HepG2 (cell line): ENCODE results near the gene VEGFA. TPM values are rescaled to one million over a fixed set of nuclear protein-coding genes. Genes with fewer than 3 reads are reported as not detected.

Source experiments
- AKNA ChIP-seq: sonication (generic); formaldehyde crosslinking; IDR thresholded peaks from 2 replicates; pipeline ENCODE4 v1.4.0; 2020; ENCODE audit warnings: missing genetic modification reagents, borderline replicate concordance
- ARID2 ChIP-seq: sonication (generic); formaldehyde crosslinking; IDR thresholded peaks from 2 replicates; pipeline ENCODE4 v1.8.1; 2022; ENCODE audit warnings: mild to moderate bottlenecking, missing genetic modification reagents, borderline replicate concordance
- ATRX ChIP-seq: sonication (generic); formaldehyde crosslinking; IDR thresholded peaks from 2 replicates; pipeline ENCODE4 v1.4.0; 2020; ENCODE audit warnings: missing genetic modification reagents, borderline replicate concordance
- BCL3 ChIP-seq: sonication (generic); formaldehyde crosslinking; IDR thresholded peaks from 2 replicates; pipeline ENCODE4 v1.5.1; 2020; ENCODE audit warnings: mild to moderate bottlenecking, missing genetic modification reagents, moderate library complexity
- DMTF1 ChIP-seq: sonication (generic); formaldehyde crosslinking; IDR thresholded peaks from 2 replicates; pipeline ENCODE4 v1.4.0; 2020; ENCODE audit warnings: mild to moderate bottlenecking, missing genetic modification reagents
- FOXP4 ChIP-seq: sonication (generic); formaldehyde crosslinking; IDR thresholded peaks from 2 replicates; pipeline ENCODE4 v1.4.0; 2020; ENCODE audit warnings: missing genetic modification reagents
- GLMP ChIP-seq: sonication (generic); formaldehyde crosslinking; IDR thresholded peaks from 2 replicates; pipeline ENCODE4 v1.9.0; 2021; ENCODE audit warnings: missing genetic modification reagents, mild to moderate bottlenecking, borderline replicate concordance
- GZF1 ChIP-seq: sonication (generic); formaldehyde crosslinking; IDR thresholded peaks from 2 replicates; pipeline ENCODE4 v1.5.1; 2020; ENCODE audit warnings: mild to moderate bottlenecking, missing genetic modification reagents
- IKZF5 ChIP-seq: IDR thresholded peaks from 2 replicates; pipeline ENCODE4 v1.6.1; 2018; ENCODE audit warnings: missing genetic modification reagents, mild to moderate bottlenecking, missing compliant biosample characterization
- MXI1 ChIP-seq: IDR thresholded peaks from 3 replicates; pipeline ENCODE4 v1.6.1; 2012; ENCODE audit warnings: low read depth, low read length, inconsistent platforms, borderline replicate concordance
- PHB2 ChIP-seq: fragments of 450-650 bp; IDR thresholded peaks from 2 replicates; pipeline ENCODE4 v1.6.1; 2018; ENCODE audit not compliant: partially characterized antibody
- ZNF10 ChIP-seq: sonication (generic); formaldehyde crosslinking; IDR thresholded peaks from 2 replicates; pipeline ENCODE4 v1.4.0; 2020; ENCODE audit warnings: mild to moderate bottlenecking, low read depth, missing genetic modification reagents, borderline replicate concordance
- ZNF101 ChIP-seq: sonication (generic); formaldehyde crosslinking; IDR thresholded peaks from 2 replicates; pipeline ENCODE4 v1.4.0; 2020; ENCODE audit warnings: mild to moderate bottlenecking, low read depth, missing genetic modification reagents, borderline replicate concordance
- ZNF224 ChIP-seq: sonication (generic); formaldehyde crosslinking; IDR thresholded peaks from 2 replicates; pipeline ENCODE4 v1.5.0; 2020; ENCODE audit warnings: mild to moderate bottlenecking, missing genetic modification reagents
- polyA plus RNA-seq, 8 experiments: library from polyadenylated mRNA; depleted of rRNA in 3 of 8; stranded (reverse) in 7 of 8; unstranded in 1 of 8; fragments of >200 nt; fragmentation: Illumina TruSeq in 4 of 8; extraction: Trizol in 4 of 8; gene quantifications; 2 replicates each; pipeline versions ENCODE4 v1.2.1 to v1.2.3, GENCODE V29; 2011 to 2016; ENCODE audit warnings: low read depth in 4 of 8, missing spikeins in 1 of 8, mixed read lengths in 1 of 8; ENCODE audit not compliant: insufficient read depth in 1 of 8
- total RNA-seq, 5 experiments: library from RNA; depleted of rRNA; stranded (reverse); fragments of >200 nt; fragmentation: Illumina TruSeq; extraction: Trizol; gene quantifications; 2 replicates each; pipeline ENCODE4 v1.2.3, GENCODE V29; 2016; ENCODE audit warnings: low read depth in 1 of 5

Gene VEGFA
- total and polyA plus RNA-seq, 2 of the 13 experiments (the other 11 are each of a cell fraction or from before 2014, with no cell fraction given) = 68.1 to 629 TPM

GRCh38 chr6:43769526-43770371, at the start of gene VEGFA (continued):
- TF ChIP-seq ZNF10 (CRISPR knock-in tag) (no peak), ZNF101 (CRISPR knock-in tag) (no peak), ZNF224 (peak; percentile 47), MXI1 (peak; percentile 74; the same call in 1 of the 3 replicates), GLMP (CRISPR knock-in tag) (no peak), ARID2 (CRISPR knock-in tag) (0 out of 2 replicates have a peak, but pooled peaks have one; percentile 20), BCL3 (CRISPR knock-in tag) (peak; percentile 97), GZF1 (no peak), ATRX (CRISPR knock-in tag) (no peak), FOXP4 (CRISPR knock-in tag) (peak; percentile 45), PHB2 (no peak), AKNA (0 out of 2 replicates have a peak, but pooled peaks have one; percentile 7), DMTF1 (CRISPR knock-in tag) (0 out of 2 replicates have a peak, but pooled peaks have one; percentile 53), IKZF5 (CRISPR knock-in tag) (peak; percentile 63)
